Brain microvascular endothelial cell (primary cell): ENCODE data around the gene TSHZ3.
A peak's percentile ranks its signal among the peaks of the same experiment; 100 is the strongest.

Experiments
- DNase-seq: peaks from one replicate; pipeline ENCODE4 v3.0.0-alpha.2; 2020
- H3K27ac ChIP-seq: fragments of 250-450 bp; sonication (Bioruptor Pico); 2 replicates; pipeline ENCODE4 v1.5.1; 2020; ENCODE audit warnings: mild to moderate bottlenecking, moderate library complexity
- H3K27me3 ChIP-seq: fragments of 250-450 bp; sonication (Bioruptor Pico); replicated peaks from 2 replicates; pipeline ENCODE4 v1.5.1; 2020; ENCODE audit warnings: mild to moderate bottlenecking
- H3K36me3 ChIP-seq: fragments of 250-450 bp; sonication (Bioruptor Pico); replicated peaks from 2 replicates; pipeline ENCODE4 v1.5.1; 2020; ENCODE audit warnings: mild to moderate bottlenecking
- H3K4me3 ChIP-seq: 2 replicates; pipeline ENCODE4 v1.5.1; 2011; ENCODE audit warnings: low read depth, mild to moderate bottlenecking, control low read depth, low read length, moderate library complexity
- in situ Hi-C: cut with HindIII; loops from 2 replicates; pipeline ENCODE4 v1.10.0; 2017; ENCODE audit warnings: low sequenced_read_pairs, low pct_ligation_motif_present
- TF ChIP-seq, protein P1 (sequence below): IDR thresholded peaks from 2 replicates; pipeline ENCODE4 v1.5.1; 2011; ENCODE audit warnings: low read depth, mild to moderate bottlenecking, moderate library complexity, low read length, control low read depth, inconsistent platforms; ENCODE audit errors: missing control alignments

Gene TSHZ3

DNA sequence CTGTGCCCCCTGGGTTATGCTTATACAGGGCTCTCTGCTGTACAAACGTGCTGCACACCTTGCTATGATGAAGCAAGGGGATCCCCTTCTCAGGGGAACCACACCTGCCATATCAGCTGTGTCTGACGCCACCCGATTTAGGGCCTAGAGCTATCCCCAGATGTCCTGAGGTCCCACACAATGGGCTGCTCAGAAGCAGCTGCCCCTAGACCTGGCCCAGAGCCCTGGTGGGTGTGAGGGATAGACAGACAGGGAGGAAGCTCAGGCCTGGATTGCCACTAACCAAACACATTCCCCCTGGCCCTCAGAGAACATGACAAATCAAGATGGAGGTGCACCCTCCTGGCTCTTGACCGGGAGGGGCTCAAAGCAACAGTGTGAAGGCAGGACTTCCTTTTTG is 59.3 kb downstream of the TSHZ3 start:
- in situ Hi-C loops: no loop called here
- Histone ChIP-seq H3K27me3 (no peaks in the 10 kb centered on the region), H3K4me3 (no peak overlapping the region), H3K27ac (no peak overlapping the region), H3K36me3 (no peaks in the 10 kb centered on the region)
- TF ChIP-seq, protein P1, sequence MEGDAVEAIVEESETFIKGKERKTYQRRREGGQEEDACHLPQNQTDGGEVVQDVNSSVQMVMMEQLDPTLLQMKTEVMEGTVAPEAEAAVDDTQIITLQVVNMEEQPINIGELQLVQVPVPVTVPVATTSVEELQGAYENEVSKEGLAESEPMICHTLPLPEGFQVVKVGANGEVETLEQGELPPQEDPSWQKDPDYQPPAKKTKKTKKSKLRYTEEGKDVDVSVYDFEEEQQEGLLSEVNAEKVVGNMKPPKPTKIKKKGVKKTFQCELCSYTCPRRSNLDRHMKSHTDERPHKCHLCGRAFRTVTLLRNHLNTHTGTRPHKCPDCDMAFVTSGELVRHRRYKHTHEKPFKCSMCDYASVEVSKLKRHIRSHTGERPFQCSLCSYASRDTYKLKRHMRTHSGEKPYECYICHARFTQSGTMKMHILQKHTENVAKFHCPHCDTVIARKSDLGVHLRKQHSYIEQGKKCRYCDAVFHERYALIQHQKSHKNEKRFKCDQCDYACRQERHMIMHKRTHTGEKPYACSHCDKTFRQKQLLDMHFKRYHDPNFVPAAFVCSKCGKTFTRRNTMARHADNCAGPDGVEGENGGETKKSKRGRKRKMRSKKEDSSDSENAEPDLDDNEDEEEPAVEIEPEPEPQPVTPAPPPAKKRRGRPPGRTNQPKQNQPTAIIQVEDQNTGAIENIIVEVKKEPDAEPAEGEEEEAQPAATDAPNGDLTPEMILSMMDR: no peak
- no peak for DNase-seq

- no peak overlapping the region for H3K27ac ChIP-seq
- no peak for DNase-seq
- TF ChIP-seq, protein P1: no peak
- H3K27me3 ChIP-seq: no peaks in the 10 kb centered on the region
- H3K4me3 ChIP-seq: no peak overlapping the region
- no peaks in the 10 kb centered on the region for H3K36me3 ChIP-seq
- in situ Hi-C loops: no loop called here
Observed at GRCh38 chr19:31289381-31289880, 59.8 kb downstream of the TSHZ3 start.

GRCh38 chr19:31286491-31286890 is 62.7 kb downstream of the TSHZ3 start:
- no peak for DNase-seq
- TF ChIP-seq, protein P1: no peak
- Histone ChIP-seq H3K4me3 (no peak overlapping the region), H3K27me3 (no peaks in the 10 kb centered on the region), H3K27ac (no peak overlapping the region), H3K36me3 (no peaks in the 10 kb centered on the region)
- in situ Hi-C loops: no loop called here

GRCh38 chr19:31285744-31286143 is 63.5 kb downstream of the TSHZ3 start:
- H3K4me3 ChIP-seq: no peak overlapping the region
- H3K36me3 ChIP-seq: no peaks in the 10 kb centered on the region
- TF ChIP-seq, protein P1: no peak
- in situ Hi-C loops: no loop called here
- peak overlapping the region; percentile 20 for H3K27ac ChIP-seq
- DNase-seq: peak; percentile 9
- no peaks in the 10 kb centered on the region for H3K27me3 ChIP-seq

GRCh38 chr19:31284621-31285020 is 64.6 kb downstream of the TSHZ3 start:
- Histone ChIP-seq H3K4me3 (no peak overlapping the region), H3K27me3 (no peaks in the 10 kb centered on the region), H3K36me3 (no peaks in the 10 kb centered on the region), H3K27ac (no peak overlapping the region)
- no peak for DNase-seq
- in situ Hi-C loops: no loop called here
- TF ChIP-seq, protein P1: no peak

- H3K4me3 ChIP-seq: no peak overlapping the region
- H3K27ac ChIP-seq: no peak overlapping the region
- DNase-seq: no peak
- no peaks in the 10 kb centered on the region for H3K27me3 ChIP-seq
- TF ChIP-seq, protein P1: no peak
- peaks cover 2% of the 10 kb centered on the region for H3K36me3 ChIP-seq
- in situ Hi-C loops: no loop called here
Observed at GRCh38 chr19:31283701-31284100, 65.5 kb downstream of the TSHZ3 start.
